Stimulated activated CD4-positive, alpha-beta T cell treated with anti-CD3 and anti-CD28 coated beads, TNF-alpha, amount 100 ng/mL, for 48 hours (primary cell): ENCODE results near the gene LTA4H.
"Not testable (repeated sequence)": the region's sequence is repeated elsewhere in the genome, so short reads cannot be mapped to it uniquely, and the experiment has no call there.

Experiments used
- DNase-seq, 3 donors: peaks; one replicate each; pipeline ENCODE4 v3.0.0-alpha.2; 2020; ENCODE audit warnings: low read depth in 3 of 3

LTA4H gene

GRCh38 chr12:95990136-95990535 lies 45.3 kb downstream of the LTA4H start:
- no peak for DNase-seq

- no peak for DNase-seq
These were observed 45.8 kb downstream of the LTA4H start for GRCh38 chr12:95989504-95990123.

GRCh38 chr12:95988506-95989275 lies 46.7 kb downstream of the LTA4H start:
- DNase-seq, result no peak

GRCh38 chr12:95986635-95987570 lies 48.5 kb downstream of the LTA4H start:
- no peak for DNase-seq

GRCh38 chr12:95984682-95985081 lies 50.7 kb downstream of the LTA4H start:
- no peak for DNase-seq

DNA sequence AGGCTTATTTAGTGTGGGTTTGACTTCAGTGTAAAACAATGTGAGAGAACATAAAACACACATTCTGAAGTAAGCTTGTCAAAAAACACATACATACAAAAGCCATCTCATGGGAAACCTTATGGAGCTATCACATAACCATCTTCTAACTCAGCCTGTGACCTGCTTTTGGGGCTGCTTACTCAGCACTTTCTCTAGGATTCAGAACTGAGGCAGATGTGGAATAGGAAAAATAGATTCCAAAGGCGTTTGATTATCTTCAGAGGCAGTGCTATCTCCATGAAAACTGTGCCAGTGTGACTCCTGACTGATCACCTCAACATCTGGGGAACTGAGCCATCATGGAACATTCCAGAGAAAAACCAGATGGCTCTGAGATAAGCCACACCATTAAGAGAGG lies 52.8 kb downstream of the LTA4H start:
- no peak for DNase-seq

DNA sequence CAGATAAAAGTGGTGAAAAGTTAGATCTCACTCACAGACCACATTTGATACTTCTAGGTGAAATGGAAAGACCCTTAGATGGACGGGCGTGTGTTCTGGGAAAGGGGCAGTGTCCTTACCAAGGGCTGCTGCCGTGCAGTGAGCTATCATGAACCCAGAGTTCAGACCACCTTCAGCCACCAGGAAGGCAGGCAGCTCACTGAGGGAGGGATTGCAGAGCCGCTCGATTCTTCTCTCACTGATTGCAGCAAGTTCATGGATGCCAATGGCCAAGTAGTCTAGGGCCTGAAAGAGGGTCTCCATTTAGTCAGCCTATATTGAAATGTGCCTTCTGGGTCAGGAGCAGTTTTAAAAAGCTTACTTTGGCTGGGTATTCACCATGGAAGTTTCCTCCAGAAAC lies 55.0 kb downstream of the LTA4H start:
- DNase-seq, result no peak

- DNase-seq, result no peak
These were observed 56.6 kb downstream of the LTA4H start for GRCh38 chr12:95978774-95979173.

DNA sequence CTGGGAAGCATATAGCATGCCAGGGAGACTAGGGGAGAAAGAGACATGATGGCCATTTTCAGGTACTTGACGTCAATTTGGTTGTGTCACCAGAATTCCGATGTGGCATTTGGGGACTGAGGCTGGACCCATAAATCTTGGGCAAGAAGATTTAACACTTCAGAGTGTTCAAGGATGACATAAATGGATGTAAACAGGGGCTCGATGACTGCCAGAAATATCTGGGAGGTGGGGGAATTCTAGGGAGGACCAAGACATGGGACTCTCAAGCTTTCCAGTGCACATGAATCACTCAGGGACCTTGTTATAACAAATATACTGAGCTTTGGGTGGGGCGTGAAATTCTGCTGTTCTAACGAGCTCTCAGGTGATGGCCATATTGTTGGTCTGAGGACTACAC lies 57.0 kb downstream of the LTA4H start:
- DNase-seq, result no peak

- DNase-seq, result no peak
These were observed 57.6 kb downstream of the LTA4H start for GRCh38 chr12:95977764-95978305.

GRCh38 chr12:95976416-95976832 lies 59.0 kb downstream of the LTA4H start:
- DNase-seq, result no peak

DNA sequence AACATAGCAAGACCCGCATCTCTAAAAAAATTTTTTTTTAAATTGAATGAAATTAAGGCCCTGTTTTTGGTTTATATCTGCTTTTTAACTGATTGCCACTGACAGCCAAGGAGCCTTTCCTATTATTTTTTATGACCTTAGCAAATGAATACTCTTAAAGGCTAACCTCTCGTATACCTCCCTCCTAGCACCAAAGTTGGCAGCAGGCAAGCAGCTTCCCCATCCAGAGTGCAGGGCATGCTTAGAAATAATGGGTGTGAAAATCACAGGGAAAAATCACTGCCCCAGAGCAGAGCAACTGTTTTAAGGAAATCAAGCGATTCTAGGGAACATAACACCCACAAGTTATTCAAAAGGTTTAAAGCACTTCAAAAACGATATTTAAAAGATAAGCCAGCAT lies 59.9 kb downstream of the LTA4H start:
- DNase-seq, result no peak

DNA sequence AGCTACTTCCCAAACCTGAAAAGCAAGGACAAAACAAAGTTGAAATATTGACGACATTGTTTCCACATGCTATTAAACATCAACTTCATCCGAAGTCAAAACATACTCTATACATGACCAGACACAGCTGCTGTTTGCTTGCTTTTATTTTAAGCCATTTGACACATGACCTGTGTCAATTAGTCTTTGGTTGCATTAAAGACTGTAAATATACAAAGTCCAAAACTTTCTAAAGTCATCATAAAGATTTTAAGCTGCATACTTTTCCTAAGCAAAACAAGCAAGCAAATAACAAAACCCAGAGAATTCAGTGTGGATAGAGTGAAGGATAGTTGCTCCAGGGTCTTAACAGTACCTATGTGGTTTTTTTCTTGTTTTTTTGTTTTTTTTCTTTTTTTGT lies 61.0 kb downstream of the LTA4H start:
- no peak for DNase-seq

DNA sequence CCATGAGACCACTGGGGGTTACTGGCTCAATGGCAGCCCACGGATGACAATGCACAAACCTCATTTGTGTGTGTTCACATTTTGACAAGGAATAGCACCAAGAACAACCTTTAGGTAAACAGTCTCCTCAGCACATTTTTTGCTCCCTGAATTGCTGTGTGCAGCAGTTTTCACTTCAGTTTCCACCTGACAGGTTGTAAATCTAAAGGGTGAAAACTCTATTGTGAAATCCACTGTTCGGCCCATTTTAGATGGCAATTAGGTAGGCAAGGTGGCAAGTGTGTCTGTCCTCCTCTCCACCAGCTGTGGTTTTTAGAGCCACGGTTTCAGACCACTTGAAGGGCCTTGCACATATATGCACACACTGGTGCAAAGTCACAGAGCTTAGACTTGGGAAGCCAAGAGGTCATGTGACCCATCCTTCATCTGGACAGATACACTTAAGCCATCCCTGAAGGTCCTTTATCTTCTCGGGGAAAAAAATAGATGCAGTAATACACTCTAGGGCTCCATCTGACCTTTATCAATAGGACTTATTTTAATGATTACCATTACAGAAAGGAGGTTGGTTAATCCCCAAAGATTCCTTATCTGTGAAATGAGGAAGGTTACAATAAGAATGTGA lies 62.4 kb downstream of the LTA4H start:
- no peak for DNase-seq

DNA sequence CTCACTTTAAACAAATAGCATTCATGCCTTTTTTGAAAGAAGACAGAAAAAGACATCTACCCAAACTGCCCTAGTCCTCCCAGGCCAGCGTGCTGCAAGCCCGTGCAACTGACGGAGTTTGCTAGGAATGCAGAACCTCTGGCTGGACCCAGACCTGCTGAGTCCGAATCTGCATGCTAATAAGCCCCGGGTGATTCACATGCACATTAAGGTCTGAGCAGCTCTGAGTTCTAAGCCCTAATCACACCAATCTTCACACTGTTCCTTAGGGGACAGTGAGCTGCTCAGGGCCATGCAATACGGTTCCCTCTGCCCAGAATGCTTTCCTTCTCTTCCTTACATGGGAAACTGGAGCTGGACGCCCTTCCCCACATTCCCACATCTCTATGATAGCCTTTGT lies 64.5 kb downstream of the LTA4H start:
- DNase-seq, result no peak

- DNase-seq, result not testable (repeated sequence)
These were observed 66.3 kb downstream of the LTA4H start for GRCh38 chr12:95969116-95969515.

- DNase-seq, result no peak
These were observed 68.1 kb downstream of the LTA4H start for GRCh38 chr12:95967301-95967700.

- DNase-seq, result no peak
These were observed 69.0 kb downstream of the LTA4H start for GRCh38 chr12:95966287-95966870.

- no peak for DNase-seq
These were observed 72.3 kb downstream of the LTA4H start for GRCh38 chr12:95963096-95963495.

- DNase-seq, result no peak
These were observed 73.2 kb downstream of the LTA4H start for GRCh38 chr12:95962222-95962621.

GRCh38 chr12:95960241-95960640 lies 75.1 kb downstream of the LTA4H start:
- no peak for DNase-seq
